Putamen (tissue), 1 donor: ENCODE results near the gene NRM.
A peak's percentile ranks its signal among the peaks of the same experiment; 100 is the strongest.
"Not testable (repeated sequence)": the region's sequence is repeated elsewhere in the genome, so short reads cannot be mapped to it uniquely, and the experiment has no call there.

ENCODE experiments used
- DNase-seq: peaks from one replicate; pipeline ENCODE4 v3.0.0-alpha.2; 2016; ENCODE audit warnings: low spot score

Gene NRM

GRCh38 chr6:30690403-30691207, at the start of gene NRM:
NRM (minus strand) TSS chr6:30690984; CDS start chr6:30690974, 10 bp downstream.
- peak; percentile 84 for DNase-seq

GRCh38 chr6:30740540-30740870, 49.7 kb upstream of the NRM start:
- no peak for DNase-seq

GRCh38 chr6:30738532-30738931, 47.7 kb upstream of the NRM start:
- DNase-seq: no peak

GRCh38 chr6:30735668-30736314, 45.0 kb upstream of the NRM start:
- no peak for DNase-seq

GRCh38 chr6:30732237-30732943, 41.6 kb upstream of the NRM start:
- DNase-seq: no peak

GRCh38 chr6:30730601-30731435, 40.0 kb upstream of the NRM start:
- DNase-seq: peak; percentile 57

- no peak for DNase-seq
These were observed 37.3 kb upstream of the NRM start for GRCh38 chr6:30727920-30728553.

GRCh38 chr6:30726506-30727413, 36.0 kb upstream of the NRM start:
- DNase-seq: no peak

GRCh38 chr6:30725713-30726505, 35.1 kb upstream of the NRM start:
- DNase-seq: no peak

GRCh38 chr6:30724906-30725667, 34.3 kb upstream of the NRM start:
- DNase-seq: no peak

- DNase-seq: not testable (repeated sequence)
These were observed 33.3 kb upstream of the NRM start for GRCh38 chr6:30723843-30724741.

GRCh38 chr6:30723159-30723842, 32.5 kb upstream of the NRM start:
- not testable (repeated sequence) for DNase-seq

GRCh38 chr6:30722280-30723112, 31.7 kb upstream of the NRM start:
- peak; percentile 77 for DNase-seq

- DNase-seq: not testable (repeated sequence)
These were observed 31.2 kb upstream of the NRM start for GRCh38 chr6:30722025-30722279.

GRCh38 chr6:30721198-30722024, 30.6 kb upstream of the NRM start:
- peak; percentile 90 for DNase-seq

GRCh38 chr6:30720738-30721197, 30.0 kb upstream of the NRM start:
- DNase-seq: peak; percentile 50
